Psoas muscle (tissue), 8 donors: ENCODE measurements around the gene DOK4. TPM values are rescaled to one million over a fixed set of nuclear protein-coding genes. Genes with fewer than 3 reads are reported as not detected.

Experiments used
- ATAC-seq, 4 donors: fragments of 200-7000 bp; cut with Tn5 transposase; one replicate each; pipeline ENCODE4 v1.9.1; 2020; ENCODE audit warnings: moderate library complexity in 3 of 4, mild to moderate bottlenecking in 2 of 4
- DNase-seq, 2 donors: peaks; one replicate each; pipeline ENCODE4 v3.0.0-alpha.2; 2020
- H3K27ac ChIP-seq: fragments of 200-600 bp; one replicate; pipeline ENCODE4 v1.8.0; 2022
- H3K27me3 ChIP-seq, 3 donors: fragments of 200-600 bp in 1 of 3; one replicate each; pipeline versions ENCODE4 v1.6.1 to v1.8.0; 2013 to 2022; ENCODE audit warnings: low read length in 2 of 3, mild to moderate bottlenecking in 2 of 3, moderate library complexity in 1 of 3; ENCODE audit not compliant: insufficient read depth in 3 of 3
- H3K36me3 ChIP-seq, 2 donors: fragments of 200-600 bp in 1 of 2; one replicate each; pipeline versions ENCODE4 v1.6.1 to v1.8.0; 2013 to 2022; ENCODE audit warnings: low read depth in 1 of 2, mild to moderate bottlenecking in 1 of 2, moderate library complexity in 1 of 2; ENCODE audit not compliant: insufficient read depth in 1 of 2
- H3K4me1 ChIP-seq: fragments of 200-600 bp; one replicate; pipeline ENCODE4 v1.8.0; 2022
- H3K4me3 ChIP-seq: fragments of 200-600 bp; one replicate; pipeline ENCODE4 v1.8.0; 2022; ENCODE audit warnings: mild to moderate bottlenecking
- H3K9me3 ChIP-seq: fragments of 200-600 bp; one replicate; pipeline ENCODE4 v1.8.0; 2022
- CTCF ChIP-seq: fragments of 200-600 bp; IDR thresholded peaks from one replicate; pipeline ENCODE4 v1.8.0; 2022; ENCODE audit warnings: antibody characterized with exemption
- WGBS, 3 donors: extraction: QIAGEN DNeasy Blood & Tissue Kit; methylation state at CpG; one replicate each; pipeline versions ENCODE4 v1.1.6 to v1.1.7; 2013; 5-methylcytosine and 5-hydroxymethylcytosine counted together
- intact Hi-C, 2 donors: fragments of 100-400 bp; cut with DNase I; formaldehyde crosslinking; loops; one replicate each; pipeline versions ENCODE4 v1.11.0 to v1.14.2; 2022
- polyA plus RNA-seq, 3 donors: library from polyadenylated mRNA; stranded (reverse); fragments of 200-250 nt; gene quantifications; one replicate each; pipeline ENCODE4 v1.2.3, GENCODE V29; 2013
- total RNA-seq, 4 donors: library from RNA; stranded (reverse); fragmentation: NEBNext Ultra II Directional in 2 of 4; extraction: Animal tissue kit (Norgen Biotek cat#: 25700) in 2 of 4; gene quantifications; one replicate each; pipeline versions ENCODE4 v1.2.1 to v1.2.4, GENCODE V29; 2021 to 2023
- donor health status: healthy with polysubstance abuse.
- donor health status: DM: no; HTN: no; CAD: no; lungs with moderate emphysema.
- donor health status: Bipolar disorder and iron deficiency.
- donor health status: healthy.
- donor health status: DM: yes; HTN: yes; CAD: no.
- donor health status: DM: no; HTN: no; CAD: no.
- donor health status: DM: no; HTN: no; CAD: no.
- donor health status: DM: yes; HTN: yes; CAD: no.

The DOK4 gene
- total and polyA plus RNA-seq, 7 donors: 1.3 to 4.3 (median 1.9) TPM

- Histone ChIP-seq H3K4me3 (no peak overlapping the region), H3K4me1 (no peaks in the 10 kb centered on the region), H3K27me3 (no peaks in the 10 kb centered on the region), H3K36me3 (peaks cover 0 to 10% of the 10 kb centered on the region in 2 donors), H3K27ac (no peak overlapping the region), H3K9me3 (no peaks in the 10 kb centered on the region)
- TF ChIP-seq CTCF: no peak
- WGBS, 3 donors: 86 to 94% (median 91%) methylated on average over 3 of the region's 3 CpGs
- intact Hi-C loops: loop anchor here in 1 of 2 donors (5.0 kb wide), 2 partner anchors 39 to 99 kb away; no protein-coding TSS in a partner anchor
- DNase-seq (no peak), ATAC-seq (no peak)
Measured at GRCh38 chr16:57516773-57517172, 30.5 kb upstream of the DOK4 start.

GRCh38 chr16:57516176-57516725, 30.0 kb upstream of the DOK4 start:
- H3K27ac ChIP-seq: no peak overlapping the region
- H3K27me3 ChIP-seq: no peaks in the 10 kb centered on the region
- H3K4me1 ChIP-seq: no peaks in the 10 kb centered on the region
- DNase-seq (no peak), ATAC-seq (no peak)
- WGBS, 3 donors: 80 to 86% (median 84%) methylated on average over 9 to 10 of the region's 10 CpGs
- no peaks in the 10 kb centered on the region for H3K9me3 ChIP-seq
- H3K4me3 ChIP-seq: no peak overlapping the region
- H3K36me3 ChIP-seq: peaks cover 0 to 10% of the 10 kb centered on the region in 2 donors
- intact Hi-C loops: loop anchor here in 1 of 2 donors (5.0 kb wide), 2 partner anchors 39 to 99 kb away; no protein-coding TSS in a partner anchor
- TF ChIP-seq CTCF: no peak

- ATAC-seq (no peak), DNase-seq (peak in 1 of 2 donors; percentile 33)
- Histone ChIP-seq H3K4me1 (no peaks in the 10 kb centered on the region), H3K27me3 (no peaks in the 10 kb centered on the region), H3K4me3 (no peak overlapping the region), H3K27ac (no peak overlapping the region), H3K9me3 (no peaks in the 10 kb centered on the region), H3K36me3 (peaks cover 0 to 10% of the 10 kb centered on the region in 2 donors)
- 77 to 81% (median 80%) methylated on average over 22 to 23 of the region's 23 CpGs for WGBS, 3 donors
- no peak for TF ChIP-seq CTCF
- intact Hi-C loops: loop anchor here in 1 of 2 donors (5.0 kb wide), 2 partner anchors 38 to 98 kb away; no protein-coding TSS in a partner anchor
Measured at GRCh38 chr16:57514791-57515600, 28.7 kb upstream of the DOK4 start.

GRCh38 chr16:57514371-57514770, 28.1 kb upstream of the DOK4 start:
- H3K27ac ChIP-seq: no peak overlapping the region
- DNase-seq (no peak), ATAC-seq (no peak)
- H3K27me3 ChIP-seq: no peaks in the 10 kb centered on the region
- H3K9me3 ChIP-seq: no peaks in the 10 kb centered on the region
- WGBS, 3 donors: 69 to 81% (median 80%) methylated on average over 4 of the region's 4 CpGs
- no peak for TF ChIP-seq CTCF
- intact Hi-C loops: no loop called here
- H3K4me1 ChIP-seq: no peaks in the 10 kb centered on the region
- no peak overlapping the region for H3K4me3 ChIP-seq
- H3K36me3 ChIP-seq: peaks cover 0 to 10% of the 10 kb centered on the region in 2 donors
